ENCODE results near the gene RANBP10.

RANBP10 gene

DNA sequence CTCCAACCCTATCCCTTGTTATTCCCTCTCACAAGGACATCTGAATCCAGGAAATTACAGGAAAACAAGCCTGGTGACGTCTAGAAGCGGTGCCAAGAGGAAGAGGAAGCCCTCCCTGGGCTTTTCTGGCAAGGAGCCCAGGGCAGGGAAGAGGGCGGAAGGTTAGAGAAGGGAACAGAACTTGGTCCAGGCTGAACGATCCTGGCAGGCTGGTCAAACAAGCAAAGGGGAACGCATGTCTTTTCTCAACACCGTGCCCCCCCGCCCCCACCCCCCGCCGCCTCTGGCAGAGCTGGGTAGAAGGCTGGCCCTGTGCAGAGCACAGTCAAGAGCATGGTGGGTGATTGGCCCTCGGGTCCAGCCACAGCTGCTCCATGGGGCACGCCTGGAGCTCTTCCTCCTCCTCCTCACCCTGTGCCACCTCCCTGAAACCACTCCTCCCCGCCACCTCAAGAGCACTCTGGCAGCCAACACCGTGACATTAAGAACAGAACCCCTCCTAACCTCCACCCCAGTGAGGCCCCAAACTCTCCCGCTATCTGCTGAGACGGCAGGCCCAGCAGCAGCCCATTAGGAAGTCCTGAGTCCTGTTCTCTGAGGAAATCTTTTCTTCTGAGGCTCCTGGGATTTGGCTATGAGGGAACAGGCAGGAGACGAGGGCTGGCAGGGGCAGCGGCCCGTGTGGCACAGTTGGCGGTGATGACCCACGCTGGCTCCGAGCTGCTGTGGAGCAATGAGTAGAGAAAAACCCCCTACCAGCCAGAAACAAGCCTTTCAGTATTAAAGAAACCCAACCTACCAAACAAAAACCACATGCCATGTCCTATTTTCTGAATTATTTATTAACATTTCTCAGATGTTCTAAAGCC lies 132.4 kb downstream of the RANBP10 start:
- DNase-seq: no peak

All from activated T-cell treated with anti-CD3 and anti-CD28 coated beads for 4 hours (primary cell).